AG04450 (cell line): Measurements from ENCODE around the gene CLEC20A. TPM values are rescaled to one million over a fixed set of nuclear protein-coding genes. Genes with fewer than 3 reads are reported as not detected.

Experiments
- CTCF ChIA-PET: fragments of 300-600, 350-600 bp; formaldehyde crosslinking; extraction: SDS; loops from one replicate; lab custom pipeline; 2022; ENCODE audit warnings: antibody characterized with exemption, inconsistent platforms; lab: Charles Lee
- POLR2A ChIA-PET: fragments of 350-600 bp; formaldehyde crosslinking; extraction: SDS; loops from one replicate; lab custom pipeline; 2021; ENCODE audit warnings: antibody characterized with exemption, inconsistent platforms; lab: Yijun Ruan, JAX
- DNase-seq: peaks from one replicate; pipeline ENCODE4 v3.0.0-alpha.2; 2011; ENCODE audit warnings: low read depth, low spot score
- H3K27ac ChIP-seq: one replicate; pipeline ENCODE4 v1.5.1; 2012; ENCODE audit warnings: low read depth, low read length, control low read depth
- H3K27me3 ChIP-seq: one replicate; pipeline ENCODE4 v1.6.0; 2012; ENCODE audit warnings: low read length; ENCODE audit not compliant: control insufficient read depth, insufficient read depth
- H3K4me3 ChIP-seq: 2 replicates; pipeline ENCODE4 v1.5.1; 2011; ENCODE audit warnings: mild to moderate bottlenecking, low read depth, low read length, control low read depth
- H3K9me3 ChIP-seq: 2 replicates; pipeline ENCODE4 v1.5.1; 2012; ENCODE audit warnings: low read length; ENCODE audit not compliant: control insufficient read depth, insufficient read depth
- CTCF ChIP-seq: IDR thresholded peaks from 2 replicates; pipeline ENCODE4 v1.5.1; 2011; ENCODE audit warnings: low read depth, low read length, control low read depth, inconsistent platforms
- polyA plus RNA-seq: library from polyadenylated mRNA; depleted of rRNA; stranded (reverse); fragments of >200 nt; gene quantifications from 2 replicates; pipeline ENCODE4 v1.2.3, GENCODE V29; 2011

The CLEC20A gene
- polyA plus RNA-seq, 1 experiment: not detected

- CTCF ChIA-PET: interaction anchor here (0.7 to 5.2 kb wide), 26 partner anchors 9 to 682 kb away, joined by 3 to 187 read pairs (median 8); partner anchors contain the start of gene TEX35
- DNase-seq: no peak
- POLR2A ChIA-PET: no interaction called here
- H3K27me3 ChIP-seq: peaks cover 3% of the 10 kb centered on the region
- TF ChIP-seq CTCF: peak; percentile 39
- no peaks in the 10 kb centered on the region for H3K9me3 ChIP-seq
- H3K27ac ChIP-seq: no peak overlapping the region
- H3K4me3 ChIP-seq: no peak overlapping the region
These were observed 3.5 kb upstream of the CLEC20A start for GRCh38 chr1:178500091-178500770.

- H3K27ac ChIP-seq: no peak overlapping the region
These were observed 2.3 kb upstream of the CLEC20A start for GRCh38 chr1:178498896-178499675.

GRCh38 chr1:178497903-178498478, 1.2 kb upstream of the CLEC20A start:
- no peak overlapping the region for H3K27ac ChIP-seq
- no peaks in the 10 kb centered on the region for H3K27me3 ChIP-seq
- no peak for DNase-seq
- ChIA-PET POLR2A (no interaction called here), CTCF (no interaction called here)
- H3K4me3 ChIP-seq: no peak overlapping the region
- no peak for TF ChIP-seq CTCF
- H3K9me3 ChIP-seq: no peaks in the 10 kb centered on the region

More at GRCh38 chr1:178498896-178499675, 2.3 kb upstream of the CLEC20A start:
- TF ChIP-seq CTCF: no peak
- H3K9me3 ChIP-seq: no peaks in the 10 kb centered on the region
- ChIA-PET CTCF (interaction anchor here (5.2 kb wide), 2 partner anchors 188 to 200 kb away, joined by 81 to 187 read pairs; no protein-coding TSS in a partner anchor), POLR2A (no interaction called here)
- H3K4me3 ChIP-seq: no peak overlapping the region
- DNase-seq: no peak
- peaks cover 3% of the 10 kb centered on the region for H3K27me3 ChIP-seq

- H3K27ac ChIP-seq: no peak overlapping the region
- no peak overlapping the region for H3K4me3 ChIP-seq
- TF ChIP-seq CTCF: no peak
- no peak for DNase-seq
- CTCF ChIA-PET: interaction anchor here (0.8 to 1.7 kb wide), 2 partner anchors 185 to 196 kb away, joined by 3 to 6 read pairs; no protein-coding TSS in a partner anchor
- H3K27me3 ChIP-seq: no peaks in the 10 kb centered on the region
- POLR2A ChIA-PET: no interaction called here
- H3K9me3 ChIP-seq: no peaks in the 10 kb centered on the region
These were observed 889 bp downstream of the CLEC20A start for GRCh38 chr1:178495741-178496409.
